ENCODE data around the gene BCDIN3D. TPM values are rescaled to one million over a fixed set of nuclear protein-coding genes. Genes with fewer than 3 reads are reported as not detected.

The BCDIN3D gene
- total and polyA plus RNA-seq, 11 donors: 1.6 to 3.9 (median 2.3) TPM

GRCh38 chr12:49792181-49792970, 50.5 kb downstream of the BCDIN3D start:
- no peaks in the 10 kb centered on the region for H3K4me1 ChIP-seq
- H3K4me3 ChIP-seq: no peak overlapping the region
- H3K27ac ChIP-seq: no peak overlapping the region
- no peak for DNase-seq
- peaks cover 0 to 77% (median 54%) of the 10 kb centered on the region in 9 donors for H3K36me3 ChIP-seq
- H3K27me3 ChIP-seq: no peaks in the 10 kb centered on the region
- WGBS, 4 donors: 92 to 97% (median 95%) methylated on average over 13 to 20 of the region's 20 CpGs
- intact Hi-C loops (cut with DNase I): loop anchor here in 1 of 10 donors (10.0 kb wide), 1 partner anchor 162 kb away; the partner anchor contains the start of gene AQP2
- TF ChIP-seq CTCF (IDR thresholded peaks at IDR 0.05) (no peak), POLR2A (IDR thresholded peaks at IDR 0.05) (no peak)
- H3K9me3 ChIP-seq: peaks cover 0 to 9% (median 0%) of the 10 kb centered on the region in 12 donors
- ATAC-seq: no peak

- intact Hi-C loops (cut with DNase I): loop anchor here in 1 of 10 donors (10.0 kb wide), 1 partner anchor 163 kb away; the partner anchor contains the start of gene AQP2
- DNase-seq (no peak), ATAC-seq (no peak)
- TF ChIP-seq POLR2A (IDR thresholded peaks at IDR 0.05) (no peak), CTCF (IDR thresholded peaks at IDR 0.05) (no peak)
- Histone ChIP-seq H3K27ac (no peak overlapping the region), H3K4me3 (no peak overlapping the region), H3K27me3 (no peaks in the 10 kb centered on the region), H3K4me1 (no peaks in the 10 kb centered on the region), H3K36me3 (peaks cover 0 to 70% (median 47%) of the 10 kb centered on the region in 9 donors), H3K9me3 (peaks cover 0 to 10% (median 0%) of the 10 kb centered on the region in 12 donors)
- 86 to 95% (median 91%) methylated on average over 4 to 23 of the region's 23 CpGs for WGBS, 4 donors
Observed at GRCh38 chr12:49791700-49792099, 51.2 kb downstream of the BCDIN3D start.

- Histone ChIP-seq H3K27ac (no peak overlapping the region), H3K27me3 (no peaks in the 10 kb centered on the region), H3K4me1 (no peaks in the 10 kb centered on the region), H3K4me3 (no peak overlapping the region), H3K36me3 (peaks cover 0 to 62% (median 39%) of the 10 kb centered on the region in 9 donors), H3K9me3 (peaks cover 0 to 10% (median 0%) of the 10 kb centered on the region in 12 donors)
- intact Hi-C loops (cut with DNase I): loop anchor here in 1 of 10 donors (10.0 kb wide), 1 partner anchor 164 kb away; the partner anchor contains the start of gene AQP2
- DNase-seq (no peak), ATAC-seq (peak in 1 of 4 donors; percentile 4)
- TF ChIP-seq CTCF (IDR thresholded peaks at IDR 0.05) (no peak), POLR2A (IDR thresholded peaks at IDR 0.05) (no peak)
- 82 to 87% (median 82%) methylated on average over 22 of the region's 22 CpGs for WGBS, 4 donors
Observed at GRCh38 chr12:49790741-49791555, 52.0 kb downstream of the BCDIN3D start.

All from heart left ventricle (tissue), 16 donors.